Measurements from ENCODE around the gene TRHDE.

Gene TRHDE, protein sequence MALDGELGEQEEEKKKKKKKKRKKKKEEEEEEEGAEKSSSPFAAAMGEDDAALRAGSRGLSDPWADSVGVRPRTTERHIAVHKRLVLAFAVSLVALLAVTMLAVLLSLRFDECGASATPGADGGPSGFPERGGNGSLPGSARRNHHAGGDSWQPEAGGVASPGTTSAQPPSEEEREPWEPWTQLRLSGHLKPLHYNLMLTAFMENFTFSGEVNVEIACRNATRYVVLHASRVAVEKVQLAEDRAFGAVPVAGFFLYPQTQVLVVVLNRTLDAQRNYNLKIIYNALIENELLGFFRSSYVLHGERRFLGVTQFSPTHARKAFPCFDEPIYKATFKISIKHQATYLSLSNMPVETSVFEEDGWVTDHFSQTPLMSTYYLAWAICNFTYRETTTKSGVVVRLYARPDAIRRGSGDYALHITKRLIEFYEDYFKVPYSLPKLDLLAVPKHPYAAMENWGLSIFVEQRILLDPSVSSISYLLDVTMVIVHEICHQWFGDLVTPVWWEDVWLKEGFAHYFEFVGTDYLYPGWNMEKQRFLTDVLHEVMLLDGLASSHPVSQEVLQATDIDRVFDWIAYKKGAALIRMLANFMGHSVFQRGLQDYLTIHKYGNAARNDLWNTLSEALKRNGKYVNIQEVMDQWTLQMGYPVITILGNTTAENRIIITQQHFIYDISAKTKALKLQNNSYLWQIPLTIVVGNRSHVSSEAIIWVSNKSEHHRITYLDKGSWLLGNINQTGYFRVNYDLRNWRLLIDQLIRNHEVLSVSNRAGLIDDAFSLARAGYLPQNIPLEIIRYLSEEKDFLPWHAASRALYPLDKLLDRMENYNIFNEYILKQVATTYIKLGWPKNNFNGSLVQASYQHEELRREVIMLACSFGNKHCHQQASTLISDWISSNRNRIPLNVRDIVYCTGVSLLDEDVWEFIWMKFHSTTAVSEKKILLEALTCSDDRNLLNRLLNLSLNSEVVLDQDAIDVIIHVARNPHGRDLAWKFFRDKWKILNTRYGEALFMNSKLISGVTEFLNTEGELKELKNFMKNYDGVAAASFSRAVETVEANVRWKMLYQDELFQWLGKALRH

DNA sequence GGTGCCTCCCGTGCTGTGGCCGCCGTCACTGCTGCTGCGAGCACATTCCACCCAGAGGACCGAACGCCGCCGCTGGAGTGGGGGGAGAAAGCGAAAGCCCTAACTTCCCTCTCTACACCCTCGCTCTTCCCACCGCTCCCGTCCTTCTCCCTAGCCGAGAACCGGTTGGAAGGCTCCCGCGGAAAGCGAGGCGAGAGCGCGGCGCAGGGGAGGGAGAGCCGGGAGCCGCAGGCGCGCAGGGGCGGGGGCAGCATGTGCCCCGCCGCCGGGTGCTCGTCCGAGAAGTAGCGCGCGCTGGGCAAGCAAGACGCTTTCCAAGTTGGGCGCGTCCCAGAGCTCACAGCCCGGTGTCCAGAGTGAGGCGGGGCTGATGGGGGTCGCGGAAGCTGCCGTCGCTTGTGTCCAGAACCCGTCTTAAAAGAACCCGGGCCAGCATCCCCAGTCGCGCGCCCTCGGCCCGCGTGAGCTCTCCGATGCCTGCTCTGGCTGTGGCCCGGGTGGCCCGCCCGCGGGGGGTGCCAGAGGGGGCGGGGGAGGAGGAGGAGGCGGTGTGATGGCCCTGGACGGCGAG is at the start of gene TRHDE:
TRHDE (plus strand) TSS at position 280 of the 571 bp plus-strand sequence; CDS start at position 554, 274 bp downstream.
- DNase-seq, result no peak

DNA sequence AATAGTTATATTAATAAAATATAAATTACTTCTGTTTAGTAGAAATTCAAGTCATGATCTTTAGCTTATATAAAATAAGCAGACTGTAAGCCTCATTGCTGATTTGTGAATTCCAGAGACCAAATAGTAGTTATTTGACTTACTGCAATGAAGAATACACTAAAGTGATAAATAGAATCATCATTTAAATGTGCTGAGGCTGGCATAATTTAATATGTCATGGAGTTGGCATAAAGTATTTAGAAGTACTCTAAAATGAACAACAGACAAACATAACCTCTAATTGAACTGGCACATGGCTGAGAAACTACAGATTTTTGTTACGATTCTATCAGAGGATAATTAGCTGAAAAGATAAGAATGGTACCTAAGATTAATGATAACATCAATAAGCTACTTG is 45.7 kb upstream of the TRHDE start:
- no peak for DNase-seq

DNA sequence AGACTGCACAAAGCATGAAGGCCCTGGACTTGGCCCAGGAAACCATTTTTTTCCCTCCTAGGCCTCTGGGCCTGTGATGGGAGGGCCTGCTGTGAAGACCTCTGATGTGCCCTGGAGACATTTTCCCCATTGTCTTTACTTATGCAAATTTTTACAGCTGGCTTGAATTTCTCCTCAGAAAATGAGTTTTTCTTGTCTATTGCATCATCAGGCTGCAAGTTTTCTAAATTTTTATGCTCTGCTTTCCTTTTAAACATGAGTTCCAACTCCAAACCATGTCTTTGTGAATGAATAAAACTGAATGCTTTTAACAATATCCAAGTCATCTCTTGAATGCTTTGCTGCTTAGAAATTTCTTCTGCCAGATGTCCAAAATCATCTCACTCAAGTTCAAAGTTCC is 43.7 kb upstream of the TRHDE start:
- DNase-seq, result no peak

DNA sequence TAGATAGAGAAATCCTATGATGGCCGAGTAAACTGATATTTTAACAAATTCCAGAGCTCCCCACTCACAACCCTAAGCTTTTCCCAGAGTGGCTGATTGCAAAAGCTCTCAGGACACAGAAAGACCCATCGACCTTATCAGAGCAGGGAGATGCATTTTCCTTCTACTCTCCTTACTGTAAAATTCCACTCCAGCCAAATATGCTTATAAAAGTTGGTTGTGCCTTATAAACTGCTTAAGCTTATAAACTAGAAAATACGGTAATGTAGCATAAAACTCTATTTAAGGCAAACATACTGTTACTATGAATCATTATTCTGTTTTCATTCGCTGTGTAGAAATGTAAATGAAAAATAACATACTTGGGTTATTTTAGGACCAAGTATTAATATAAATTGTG is 41.6 kb upstream of the TRHDE start:
- no peak for DNase-seq

DNA sequence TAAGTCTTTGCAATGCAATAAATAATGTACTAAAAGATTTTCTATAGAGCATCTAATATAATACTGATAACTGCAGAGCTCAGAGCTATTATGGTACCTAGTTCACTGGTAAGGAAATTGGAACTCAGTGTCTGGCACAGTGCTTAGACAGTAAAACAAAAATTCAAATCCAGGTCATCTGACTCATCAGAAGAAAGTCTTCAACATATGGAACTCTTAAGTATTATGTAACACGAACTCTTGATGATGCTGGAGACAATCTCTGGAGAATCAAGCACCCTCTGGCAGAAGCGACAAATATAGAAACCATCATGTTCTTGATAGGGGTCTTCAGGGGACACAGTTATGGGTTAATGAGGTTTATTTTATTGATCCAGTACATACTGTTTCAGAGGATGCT is 37.3 kb upstream of the TRHDE start:
- no peak for DNase-seq

DNA sequence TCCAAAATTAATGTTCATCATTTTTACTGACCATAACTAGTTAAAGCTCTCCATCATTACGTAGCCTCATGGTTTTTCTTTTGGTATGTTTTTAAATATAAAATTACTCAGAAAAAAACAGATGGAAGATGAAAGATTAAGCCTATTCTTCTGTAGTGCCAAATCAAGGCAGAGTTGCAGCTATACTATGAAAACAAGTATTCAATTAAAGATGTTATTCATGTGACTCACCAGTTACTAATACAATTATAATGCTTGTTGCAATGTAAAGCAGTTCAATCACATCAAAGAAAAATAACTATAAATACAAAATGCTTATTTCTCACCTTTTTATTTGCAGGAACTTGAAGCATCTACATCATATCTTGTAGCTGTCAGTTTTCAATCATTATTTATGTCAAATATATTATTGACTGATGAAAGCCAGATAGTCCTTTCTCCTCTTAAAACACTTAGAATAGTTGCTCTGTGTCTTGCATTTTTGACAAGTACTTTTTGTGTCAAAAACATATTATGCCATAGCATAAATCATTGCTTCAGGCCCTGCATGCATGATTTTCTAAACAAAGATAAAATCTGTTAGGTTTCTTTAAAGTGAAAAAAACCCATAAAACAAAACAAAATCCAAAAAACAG is 36.0 kb upstream of the TRHDE start:
- no peak for DNase-seq

DNA sequence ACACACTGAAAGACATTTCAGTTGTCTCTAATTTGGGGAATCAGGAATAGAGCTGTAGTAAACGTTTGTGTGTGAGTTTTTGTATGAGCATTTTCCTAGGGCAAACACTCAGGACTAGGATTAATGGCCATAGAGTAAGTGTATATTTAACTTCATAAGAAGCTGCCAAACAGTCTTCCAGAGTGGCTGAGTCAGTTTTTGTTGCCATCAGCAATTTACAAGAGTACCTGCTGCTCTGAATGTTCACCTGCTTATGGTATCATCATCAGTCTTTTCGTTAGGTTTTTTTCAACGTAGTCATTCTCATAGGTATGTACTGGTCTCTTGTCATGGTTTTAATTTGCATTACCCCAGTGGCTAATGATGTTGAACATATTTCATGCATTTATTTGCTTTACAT is 30.6 kb upstream of the TRHDE start:
- DNase-seq, result no peak

DNA sequence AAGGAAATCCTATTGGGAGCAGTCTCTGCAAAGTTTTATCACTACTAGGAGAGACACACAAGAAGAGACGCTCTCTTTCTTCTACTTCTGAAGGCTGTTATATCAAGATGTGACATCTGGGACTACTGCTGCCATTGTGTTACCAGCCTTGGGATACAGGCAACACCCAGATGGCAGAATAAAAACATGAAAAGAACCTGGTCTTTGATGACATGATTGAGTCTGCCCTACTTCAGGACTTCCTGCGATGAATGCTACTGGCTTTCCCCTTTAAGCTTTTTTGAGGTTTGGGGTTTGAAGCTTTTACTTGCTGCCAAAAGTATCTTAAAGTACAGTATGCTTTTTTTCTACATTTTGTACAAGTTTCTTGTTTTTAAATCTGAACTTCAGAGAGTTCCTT is 29.2 kb upstream of the TRHDE start:
- DNase-seq, result no peak

DNA sequence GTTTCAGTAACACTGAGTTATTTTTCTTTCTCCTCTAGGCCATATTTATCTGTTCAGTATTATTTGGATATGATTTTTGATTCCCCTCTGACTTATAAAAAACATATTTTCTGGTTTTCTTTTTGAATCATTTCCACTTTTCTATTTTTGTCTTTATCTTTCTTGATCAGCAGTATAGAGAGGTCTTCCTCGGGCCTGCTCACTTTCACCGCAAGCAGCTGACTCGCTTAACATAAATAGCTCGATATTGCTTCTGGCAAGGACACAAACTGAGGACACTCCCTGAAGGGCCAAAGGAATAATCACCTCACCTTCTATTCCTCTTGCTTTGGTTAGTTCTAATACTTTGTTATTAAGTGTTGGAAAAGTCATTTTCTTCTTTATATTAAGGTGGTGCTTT is 25.8 kb upstream of the TRHDE start:
- no peak for DNase-seq

DNA sequence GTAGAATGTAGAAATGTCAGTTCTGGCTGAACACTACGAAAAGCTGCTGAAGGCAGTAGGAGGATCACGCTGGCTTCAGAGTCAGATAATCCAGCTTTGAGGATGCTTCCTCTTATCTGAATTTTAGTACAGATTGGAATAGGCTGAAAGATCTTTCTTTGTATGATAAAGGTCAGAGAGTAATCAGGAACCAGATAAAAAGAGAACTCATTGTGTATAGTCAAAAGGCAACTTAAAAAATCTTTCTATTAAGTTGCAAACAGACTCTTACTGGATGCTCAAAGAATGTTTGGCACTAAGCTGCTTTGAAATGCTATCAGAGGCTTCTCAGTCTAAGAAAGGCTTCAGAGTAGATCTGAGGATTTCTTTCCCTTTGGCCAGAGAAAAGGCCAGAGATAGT is 21.8 kb upstream of the TRHDE start:
- DNase-seq, result no peak

DNA sequence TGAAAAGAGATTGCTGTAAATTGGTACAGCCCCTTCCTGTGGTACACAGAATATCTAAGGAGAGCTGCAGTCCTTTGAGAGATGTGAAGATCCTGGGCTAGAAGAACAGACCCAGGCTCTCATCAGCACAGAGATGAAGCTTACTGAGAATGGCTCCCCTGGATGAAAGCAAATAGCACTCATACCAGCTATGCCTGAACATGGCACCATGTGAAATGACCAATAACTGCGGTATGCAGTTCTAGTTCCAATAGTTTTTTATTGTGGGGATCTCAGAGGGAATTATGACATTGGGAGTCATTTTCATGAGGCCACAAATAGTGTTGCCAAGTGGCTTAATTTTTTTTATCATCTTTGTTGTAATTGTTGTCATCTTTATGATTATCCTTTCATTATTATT is 15.4 kb upstream of the TRHDE start:
- DNase-seq, result no peak

DNA sequence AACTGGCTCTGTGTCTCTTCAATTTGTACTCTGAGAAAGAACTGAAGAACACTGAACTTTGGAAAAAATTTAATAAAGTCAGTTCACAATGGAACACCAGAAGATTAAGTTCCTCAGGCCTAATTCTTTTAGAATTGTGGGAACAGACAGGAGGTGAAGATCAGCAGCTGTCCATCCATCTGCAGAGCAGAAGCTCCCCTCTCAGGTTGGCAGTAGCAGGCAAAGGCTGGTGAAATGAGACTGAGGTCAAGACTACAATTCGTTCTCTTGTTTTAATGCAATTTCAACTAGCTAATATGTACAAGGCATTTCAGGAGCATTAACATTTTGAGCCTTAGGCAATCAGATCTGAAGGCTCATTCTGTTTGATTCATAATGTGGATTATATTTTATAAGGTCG is 10.3 kb upstream of the TRHDE start:
- DNase-seq, result no peak

DNA sequence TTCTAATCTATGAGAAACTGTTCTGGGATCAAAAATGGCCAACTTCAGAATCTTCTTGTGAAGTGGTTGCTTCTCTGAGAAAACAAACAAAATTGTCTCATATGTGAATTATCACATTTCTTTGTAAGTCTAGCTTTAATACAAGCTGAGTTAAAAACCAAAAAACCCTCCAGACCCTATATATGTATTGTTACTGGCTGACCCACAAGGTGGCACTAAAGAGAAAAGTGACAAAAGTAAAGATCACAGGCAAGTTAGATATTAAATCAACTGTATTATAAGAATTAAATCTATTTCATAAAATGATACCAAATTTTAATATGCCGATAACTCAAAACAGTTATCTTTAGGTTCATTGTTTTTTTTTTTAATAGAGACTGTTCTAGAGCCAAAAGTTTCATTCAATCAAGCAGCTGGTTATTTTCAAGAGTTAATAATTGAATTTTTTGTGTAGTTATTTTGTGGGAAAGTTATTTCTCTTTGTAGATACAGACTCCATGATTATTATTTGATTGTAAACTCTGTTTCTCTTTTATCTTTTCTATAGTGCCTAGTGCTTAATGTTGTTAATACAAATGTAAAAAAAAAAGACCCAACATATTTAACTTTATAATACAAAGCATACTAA is 7.5 kb upstream of the TRHDE start:
- DNase-seq, result no peak

DNA sequence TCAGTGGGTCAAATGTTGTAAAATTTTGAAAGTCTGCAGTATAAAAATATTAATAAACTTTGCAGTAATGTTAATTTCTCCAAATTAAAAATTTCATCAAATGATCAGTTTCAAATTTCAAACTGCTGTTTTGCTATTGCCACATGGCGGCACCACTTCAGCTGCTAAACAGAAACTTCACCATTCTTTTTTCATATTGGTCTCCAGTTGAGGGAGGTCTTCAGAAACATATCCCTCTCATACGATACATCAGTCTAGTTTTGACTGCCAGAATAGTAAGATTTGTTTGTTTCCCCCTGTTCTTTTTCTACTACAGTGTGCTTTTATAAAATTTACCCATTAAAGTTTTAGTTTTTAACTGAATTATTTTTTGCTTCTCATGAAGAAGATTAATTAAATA is 4.2 kb upstream of the TRHDE start:
- DNase-seq, result no peak

DNA sequence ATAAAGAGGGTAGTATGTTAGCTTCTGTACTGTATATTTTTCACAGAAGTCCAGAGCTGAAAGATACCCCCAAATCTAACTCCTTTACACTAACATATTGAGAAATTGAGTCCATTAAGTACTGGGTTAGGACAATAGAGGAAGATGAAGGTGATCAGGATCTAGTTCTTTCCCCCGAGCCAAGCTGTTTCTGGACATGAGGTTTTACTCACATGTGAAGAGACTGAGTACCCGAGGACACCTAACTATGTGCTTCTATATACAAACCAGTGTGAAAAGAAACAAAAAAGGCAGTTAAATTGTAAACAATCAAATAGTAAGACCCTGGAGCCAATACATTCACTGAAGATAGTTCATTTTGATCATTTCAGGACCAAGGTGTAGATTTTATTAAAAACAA is 3.8 kb upstream of the TRHDE start:
- DNase-seq, result no peak

DNA sequence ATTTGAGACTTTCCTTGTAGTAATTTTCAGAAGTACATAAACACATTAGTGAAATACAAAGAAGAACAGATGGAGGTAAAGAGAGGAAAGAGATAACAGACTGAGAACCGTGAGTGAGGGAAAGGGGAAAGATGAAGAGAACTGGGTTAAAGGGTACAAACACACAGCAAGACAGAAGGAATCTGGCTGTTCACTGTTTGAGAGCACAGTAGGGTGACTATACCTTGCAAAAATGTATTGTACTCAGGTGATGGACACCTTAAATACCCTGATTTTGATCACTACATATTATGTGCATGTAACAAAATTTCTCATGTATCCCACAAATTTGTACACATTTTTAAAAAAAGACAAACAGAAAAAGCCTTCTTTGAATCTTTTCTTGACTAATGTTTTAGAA is 2.7 kb upstream of the TRHDE start:
- DNase-seq, result no peak

DNA sequence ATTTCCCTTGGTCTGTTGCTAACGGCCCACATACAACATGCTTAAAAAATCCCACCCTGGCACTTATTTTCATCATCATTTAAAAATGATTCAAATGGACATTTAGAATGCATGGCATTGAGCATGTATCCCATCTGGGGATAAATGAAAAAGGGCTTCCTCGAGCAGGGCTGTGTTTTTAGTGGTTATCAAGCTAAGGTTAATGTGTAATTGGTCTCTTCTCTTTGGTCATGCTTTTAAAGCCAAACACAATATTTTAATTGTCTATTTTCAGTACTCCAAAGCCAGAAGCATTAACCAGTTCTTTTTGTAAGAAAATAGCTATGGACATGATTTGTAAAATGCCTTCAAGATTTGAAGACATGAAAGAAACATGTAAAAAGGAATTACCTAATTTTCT is 1.9 kb upstream of the TRHDE start:
- DNase-seq, result no peak

DNA sequence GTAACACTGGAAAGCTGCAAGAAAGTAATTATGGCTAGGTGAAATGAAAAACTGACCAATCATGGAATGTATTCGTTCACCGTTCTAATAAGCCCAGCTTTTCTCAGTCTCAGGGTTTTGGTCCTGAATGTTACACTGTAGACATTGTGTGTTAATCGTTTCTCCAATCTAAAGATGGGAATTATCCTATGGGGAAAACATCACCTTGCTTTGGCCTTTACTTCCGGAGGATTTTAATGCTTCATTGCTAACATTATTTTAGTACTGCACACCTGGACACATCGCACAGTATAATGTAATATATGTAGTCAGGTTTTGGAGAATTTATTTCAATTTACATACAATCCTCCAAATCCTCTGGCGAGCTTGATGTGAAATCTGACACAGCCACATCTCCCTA is 1.2 kb upstream of the TRHDE start:
- no peak for DNase-seq

DNA sequence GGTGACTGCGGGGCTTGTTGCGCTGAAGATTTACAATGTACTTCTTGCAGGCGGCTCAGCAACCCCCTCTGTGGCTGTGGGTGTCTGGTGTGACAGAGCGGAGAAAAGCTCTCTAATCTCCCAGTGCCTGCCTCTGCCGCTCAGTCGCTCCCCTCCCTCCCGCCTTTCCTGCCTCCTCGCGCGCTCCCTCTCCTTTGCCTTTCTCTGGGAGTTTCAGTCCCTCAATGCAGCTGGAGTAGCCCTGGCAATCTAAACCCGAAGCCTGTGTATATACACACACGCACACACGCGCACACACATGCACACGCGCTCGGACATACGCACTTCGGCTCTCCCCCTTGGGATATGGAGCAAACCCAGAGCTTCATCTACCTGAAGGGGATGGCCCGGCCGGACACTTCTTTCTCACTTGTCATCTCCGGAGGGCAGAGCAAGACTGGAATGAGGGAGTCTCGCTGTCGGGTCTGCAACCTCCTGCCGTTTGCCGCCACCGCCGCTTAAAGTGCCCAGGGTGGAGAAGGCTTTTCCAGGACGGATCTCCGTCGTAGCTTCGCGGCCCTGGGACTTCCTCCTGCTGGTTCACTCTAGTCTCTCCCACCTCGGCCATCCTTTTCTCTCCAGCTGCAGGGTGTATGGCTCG is 599 bp upstream of the TRHDE start:
- DNase-seq, result no peak

DNA sequence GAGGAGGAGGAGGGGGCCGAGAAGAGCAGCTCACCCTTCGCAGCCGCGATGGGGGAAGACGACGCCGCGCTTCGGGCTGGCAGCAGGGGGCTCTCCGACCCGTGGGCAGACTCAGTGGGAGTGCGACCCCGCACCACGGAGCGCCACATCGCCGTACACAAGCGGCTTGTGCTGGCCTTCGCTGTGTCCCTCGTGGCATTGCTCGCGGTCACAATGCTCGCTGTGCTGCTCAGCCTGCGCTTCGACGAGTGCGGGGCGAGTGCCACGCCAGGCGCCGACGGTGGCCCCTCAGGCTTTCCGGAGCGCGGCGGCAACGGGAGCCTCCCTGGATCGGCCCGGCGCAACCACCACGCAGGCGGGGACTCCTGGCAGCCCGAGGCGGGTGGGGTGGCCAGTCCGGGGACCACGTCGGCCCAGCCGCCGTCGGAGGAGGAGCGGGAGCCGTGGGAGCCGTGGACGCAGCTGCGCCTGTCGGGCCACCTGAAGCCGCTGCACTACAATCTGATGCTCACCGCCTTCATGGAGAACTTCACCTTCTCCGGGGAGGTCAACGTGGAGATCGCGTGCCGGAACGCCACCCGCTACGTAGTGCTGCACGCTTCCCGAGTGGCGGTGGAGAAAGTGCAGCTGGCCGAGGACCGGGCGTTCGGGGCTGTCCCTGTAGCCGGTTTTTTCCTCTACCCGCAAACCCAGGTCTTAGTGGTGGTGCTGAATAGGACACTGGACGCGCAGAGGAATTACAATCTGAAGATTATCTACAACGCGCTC is 745 bp downstream of the TRHDE start:
- DNase-seq, result no peak

DNA sequence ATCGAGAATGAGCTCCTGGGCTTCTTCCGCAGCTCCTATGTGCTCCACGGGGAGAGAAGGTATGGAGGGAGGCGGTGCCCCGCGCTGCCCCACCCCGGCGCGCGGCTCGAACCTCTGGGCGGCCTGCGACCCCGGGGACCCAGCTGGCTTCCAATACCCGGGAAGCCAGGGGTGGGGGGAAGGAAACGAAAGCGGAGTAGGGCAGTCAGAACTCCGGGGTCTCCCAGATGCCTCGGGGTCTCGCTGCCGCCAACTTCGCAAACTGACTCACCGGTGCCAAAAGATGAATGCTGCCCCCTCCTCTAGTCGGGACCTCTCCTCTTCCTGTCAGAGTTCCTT is 1.3 kb downstream of the TRHDE start:
- no peak for DNase-seq
